ENCODE measurements around the gene SH3BP2. TPM values are rescaled to one million over a fixed set of nuclear protein-coding genes. Genes with fewer than 3 reads are reported as not detected.

SH3BP2 gene
- total RNA-seq, 2 donors from 2014 or later, result 24.3 to 41.3 TPM

DNA sequence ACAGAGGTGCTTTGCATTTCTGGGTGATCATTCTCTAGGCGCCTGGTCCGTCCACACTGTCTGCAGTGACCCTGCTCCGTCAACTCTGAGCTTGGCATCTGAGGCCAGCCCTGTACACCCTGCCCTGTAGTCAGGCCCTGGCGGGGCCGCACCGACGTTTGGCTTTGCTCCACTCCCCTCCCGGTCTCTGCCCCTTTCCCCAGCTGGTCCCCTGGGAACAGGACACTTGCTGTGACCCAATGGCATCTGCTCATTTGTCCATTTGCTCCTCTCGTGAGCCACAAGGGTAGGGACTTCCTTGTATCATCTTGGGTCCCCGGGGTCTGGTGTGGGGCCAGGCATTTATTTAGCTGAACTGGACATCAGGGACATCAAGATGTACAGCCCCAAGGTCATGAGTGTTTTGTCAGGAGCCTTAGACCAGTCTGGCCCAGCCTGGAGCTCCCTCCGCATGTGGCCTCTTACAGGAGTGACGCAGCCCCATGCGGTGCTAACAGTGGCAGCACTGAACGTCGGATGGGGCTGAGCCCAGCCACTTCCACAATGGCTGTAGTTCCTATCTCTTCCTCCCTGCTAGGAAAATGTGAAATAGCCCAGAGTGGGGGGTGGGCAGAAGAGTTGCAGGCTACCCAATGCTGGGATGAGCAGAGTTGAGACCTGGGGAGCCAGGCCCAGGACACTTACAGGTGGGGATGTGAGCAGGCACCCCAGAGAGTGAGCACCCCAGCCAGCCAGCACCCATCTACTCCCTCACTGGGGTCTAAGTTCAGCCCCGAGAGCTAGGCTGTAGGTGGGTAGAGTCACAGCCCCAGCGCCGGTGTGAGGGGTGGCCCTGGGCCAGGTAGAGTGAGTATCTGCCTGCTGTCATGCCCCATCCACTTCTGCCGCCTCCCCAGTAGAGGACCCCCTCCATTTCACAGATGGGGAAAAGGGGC, 2.0 kb upstream of the SH3BP2 start:
- Histone ChIP-seq H3K36me3 (no peaks in the 10 kb centered on the region), H3K9me3 (no peaks in the 10 kb centered on the region), H3K4me3 (no peak overlapping the region), H3K4me1 (replicated peaks) (peaks cover 8% of the 10 kb centered on the region), H3K27me3 (replicated peaks; ENCODE audit: insufficient read depth) (no peaks in the 10 kb centered on the region), H3K27ac (no peak overlapping the region)
- intact Hi-C loops (cut with DNase I), result no loop called here
- WGBS, result 72% methylated on average over 18 of the region's 19 CpGs
- no peak for TF ChIP-seq POLR2A (IDR thresholded peaks at IDR 0.05)
- TF ChIP-seq, protein P1, sequence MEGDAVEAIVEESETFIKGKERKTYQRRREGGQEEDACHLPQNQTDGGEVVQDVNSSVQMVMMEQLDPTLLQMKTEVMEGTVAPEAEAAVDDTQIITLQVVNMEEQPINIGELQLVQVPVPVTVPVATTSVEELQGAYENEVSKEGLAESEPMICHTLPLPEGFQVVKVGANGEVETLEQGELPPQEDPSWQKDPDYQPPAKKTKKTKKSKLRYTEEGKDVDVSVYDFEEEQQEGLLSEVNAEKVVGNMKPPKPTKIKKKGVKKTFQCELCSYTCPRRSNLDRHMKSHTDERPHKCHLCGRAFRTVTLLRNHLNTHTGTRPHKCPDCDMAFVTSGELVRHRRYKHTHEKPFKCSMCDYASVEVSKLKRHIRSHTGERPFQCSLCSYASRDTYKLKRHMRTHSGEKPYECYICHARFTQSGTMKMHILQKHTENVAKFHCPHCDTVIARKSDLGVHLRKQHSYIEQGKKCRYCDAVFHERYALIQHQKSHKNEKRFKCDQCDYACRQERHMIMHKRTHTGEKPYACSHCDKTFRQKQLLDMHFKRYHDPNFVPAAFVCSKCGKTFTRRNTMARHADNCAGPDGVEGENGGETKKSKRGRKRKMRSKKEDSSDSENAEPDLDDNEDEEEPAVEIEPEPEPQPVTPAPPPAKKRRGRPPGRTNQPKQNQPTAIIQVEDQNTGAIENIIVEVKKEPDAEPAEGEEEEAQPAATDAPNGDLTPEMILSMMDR (IDR thresholded peaks at IDR 0.05), result no peak
- TF ChIP-seq POLR2AphosphoS5 (IDR thresholded peaks at IDR 0.05), result no peak
- DNase-seq (ENCODE audit: low spot score), result no peak

DNA sequence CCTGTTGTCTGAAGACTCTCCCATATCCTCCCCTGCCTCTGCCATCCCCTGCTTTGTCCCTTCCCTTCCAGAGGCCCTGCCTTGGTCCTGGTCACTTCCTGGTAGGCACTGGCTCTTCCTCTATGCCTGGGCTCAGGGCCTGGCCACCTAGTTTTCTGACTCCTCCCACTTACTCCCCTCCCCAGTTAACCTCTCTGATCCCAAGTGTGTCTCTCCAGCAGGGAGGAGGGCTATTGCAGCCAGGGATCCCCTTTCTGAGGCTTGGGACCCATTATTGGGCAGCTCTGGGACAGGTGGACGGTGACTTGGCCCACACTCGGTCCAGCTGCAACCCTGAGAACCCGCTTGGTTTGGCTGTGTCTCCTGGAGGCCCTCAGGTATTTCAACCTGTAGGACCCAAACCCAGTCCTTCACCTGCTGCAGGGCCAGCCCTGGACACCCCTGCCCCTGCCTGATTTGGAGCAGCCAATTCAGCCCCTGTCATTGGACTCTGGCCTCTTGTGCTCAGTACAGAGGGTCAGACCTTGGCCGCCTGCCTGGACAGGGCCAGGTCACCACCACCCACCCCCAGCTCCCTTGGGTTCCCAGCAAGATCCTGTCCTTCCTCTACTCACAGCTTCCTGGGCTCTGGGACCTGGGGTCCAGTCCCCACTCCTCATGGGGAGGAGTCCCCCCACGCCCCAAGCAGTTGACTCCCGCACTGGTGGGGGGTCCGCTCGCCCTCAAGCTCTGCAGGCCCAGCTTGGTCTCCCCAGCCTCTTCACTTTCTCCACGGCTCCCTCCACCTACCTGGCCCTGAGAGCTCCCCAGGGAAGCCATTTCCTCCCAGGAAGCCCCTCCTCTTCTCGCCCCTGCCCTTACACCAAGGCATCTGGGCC, 1.1 kb upstream of the SH3BP2 start:
- no peaks in the 10 kb centered on the region for H3K9me3 ChIP-seq
- H3K4me1 ChIP-seq (replicated peaks), result peaks cover 10% of the 10 kb centered on the region
- H3K4me3 ChIP-seq, result no peak overlapping the region
- no peaks in the 10 kb centered on the region for H3K36me3 ChIP-seq
- no peak for DNase-seq (ENCODE audit: low spot score)
- H3K27ac ChIP-seq, result no peak overlapping the region
- no peaks in the 10 kb centered on the region for H3K27me3 ChIP-seq (replicated peaks; ENCODE audit: insufficient read depth)
- intact Hi-C loops (cut with DNase I), result no loop called here
- TF ChIP-seq, protein P1 (IDR thresholded peaks at IDR 0.05), result no peak
- TF ChIP-seq POLR2A (IDR thresholded peaks at IDR 0.05), result no peak
- no peak for TF ChIP-seq POLR2AphosphoS5 (IDR thresholded peaks at IDR 0.05)
- WGBS, result 94% methylated on average over 10 of the region's 10 CpGs

DNA sequence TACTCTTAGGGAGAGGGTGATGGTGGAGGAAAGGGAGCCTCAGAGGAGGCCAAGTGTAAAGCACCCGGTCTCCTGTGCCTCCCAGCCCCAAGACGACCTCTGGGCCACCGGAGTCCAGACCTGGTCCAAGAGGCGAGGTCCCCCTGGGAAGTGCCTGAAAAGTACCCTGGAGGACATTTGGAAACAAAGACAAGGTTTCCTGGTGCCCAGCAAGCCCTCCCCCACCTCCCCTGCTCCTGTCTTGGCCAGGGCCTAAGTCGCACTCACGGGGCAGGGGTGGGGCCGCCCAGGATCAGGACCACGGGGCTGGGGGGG, 532 bp upstream of the SH3BP2 start:
- intact Hi-C loops (cut with DNase I), result no loop called here
- DNase-seq (ENCODE audit: low spot score), result no peak
- Histone ChIP-seq H3K4me1 (replicated peaks) (peaks cover 15% of the 10 kb centered on the region), H3K27ac (no peak overlapping the region), H3K36me3 (no peaks in the 10 kb centered on the region), H3K9me3 (no peaks in the 10 kb centered on the region), H3K27me3 (replicated peaks; ENCODE audit: insufficient read depth) (no peaks in the 10 kb centered on the region), H3K4me3 (no peak overlapping the region)
- TF ChIP-seq, protein P1 (IDR thresholded peaks at IDR 0.05), result no peak
- no peak for TF ChIP-seq POLR2AphosphoS5 (IDR thresholded peaks at IDR 0.05)
- TF ChIP-seq POLR2A (IDR thresholded peaks at IDR 0.05), result no peak
- 88% methylated on average over 8 of the region's 8 CpGs for WGBS

GRCh38 chr4:2793586-2794485, 951 bp downstream of the SH3BP2 start:
- intact Hi-C loops (cut with DNase I), result no loop called here
- Histone ChIP-seq H3K27ac (peak overlapping the region; percentile 43 to 63), H3K27me3 (replicated peaks; ENCODE audit: insufficient read depth) (no peaks in the 10 kb centered on the region), H3K36me3 (no peaks in the 10 kb centered on the region), H3K4me3 (peak overlapping the region; percentile 42 to 55), H3K9me3 (no peaks in the 10 kb centered on the region), H3K4me1 (replicated peaks) (peaks cover 21% of the 10 kb centered on the region)
- TF ChIP-seq POLR2AphosphoS5 (IDR thresholded peaks at IDR 0.05) (no peak), POLR2A (IDR thresholded peaks at IDR 0.05) (peak; percentile 17)
- DNase-seq (ENCODE audit: low spot score), result no peak
- WGBS, result 30% methylated on average over 19 of the region's 34 CpGs

Data from prostate gland (tissue), 2 donors.